DMS53 (cell line): ENCODE measurements around the gene GALNT17.

Experiments used
- DNase-seq: peaks from one replicate; lab custom pipeline; 2025; lab: John Stamatoyannopoulos, UW

The GALNT17 gene

GRCh38 chr7:71285571-71286145 lies 153.7 kb downstream of the GALNT17 start:
- DNase-seq, result no peak

GRCh38 chr7:71286336-71286735 lies 154.4 kb downstream of the GALNT17 start:
- DNase-seq, result no peak

- no peak for DNase-seq
Observed at GRCh38 chr7:71286924-71287323, 155.0 kb downstream of the GALNT17 start.

- no peak for DNase-seq
Observed at GRCh38 chr7:71290452-71290851, 158.5 kb downstream of the GALNT17 start.

GRCh38 chr7:71298378-71298777 lies 166.4 kb downstream of the GALNT17 start:
- DNase-seq, result no peak

- no peak for DNase-seq
Observed at GRCh38 chr7:71300086-71300485, 168.1 kb downstream of the GALNT17 start.

GRCh38 chr7:71300603-71301002 lies 168.7 kb downstream of the GALNT17 start:
- DNase-seq, result no peak

- no peak for DNase-seq
Observed at GRCh38 chr7:71301167-71301566, 169.2 kb downstream of the GALNT17 start.

- DNase-seq, result no peak
Observed at GRCh38 chr7:71303566-71303965, 171.6 kb downstream of the GALNT17 start.

GRCh38 chr7:71308096-71308495 lies 176.2 kb downstream of the GALNT17 start:
- no peak for DNase-seq

- no peak for DNase-seq
Observed at GRCh38 chr7:71311576-71311975, 179.6 kb downstream of the GALNT17 start.

- DNase-seq, result no peak
Observed at GRCh38 chr7:71312755-71313490, 181.0 kb downstream of the GALNT17 start.

- no peak for DNase-seq
Observed at GRCh38 chr7:71313553-71313952, 181.6 kb downstream of the GALNT17 start.

- no peak for DNase-seq
Observed at GRCh38 chr7:71320916-71321315, 189.0 kb downstream of the GALNT17 start.

GRCh38 chr7:71322201-71322600 lies 190.3 kb downstream of the GALNT17 start:
- no peak for DNase-seq

- no peak for DNase-seq
Observed at GRCh38 chr7:71323726-71324125, 191.8 kb downstream of the GALNT17 start.

GRCh38 chr7:71325151-71325550 lies 193.2 kb downstream of the GALNT17 start:
- DNase-seq, result no peak

GRCh38 chr7:71326595-71326994 lies 194.7 kb downstream of the GALNT17 start:
- no peak for DNase-seq

GRCh38 chr7:71327946-71328345 lies 196.0 kb downstream of the GALNT17 start:
- no peak for DNase-seq

- DNase-seq, result no peak
Observed at GRCh38 chr7:71329030-71329660, 197.2 kb downstream of the GALNT17 start.

- no peak for DNase-seq
Observed at GRCh38 chr7:71332207-71332606, 200.3 kb downstream of the GALNT17 start.

GRCh38 chr7:71334541-71334940 lies 202.6 kb downstream of the GALNT17 start:
- no peak for DNase-seq

- DNase-seq, result no peak
Observed at GRCh38 chr7:71338866-71339265, 206.9 kb downstream of the GALNT17 start.
